ENCODE measurements around the gene FAM110A.
"Not testable (repeated sequence)": the region's sequence is repeated elsewhere in the genome, so short reads cannot be mapped to it uniquely, and the experiment has no call there.

FAM110A gene

DNA sequence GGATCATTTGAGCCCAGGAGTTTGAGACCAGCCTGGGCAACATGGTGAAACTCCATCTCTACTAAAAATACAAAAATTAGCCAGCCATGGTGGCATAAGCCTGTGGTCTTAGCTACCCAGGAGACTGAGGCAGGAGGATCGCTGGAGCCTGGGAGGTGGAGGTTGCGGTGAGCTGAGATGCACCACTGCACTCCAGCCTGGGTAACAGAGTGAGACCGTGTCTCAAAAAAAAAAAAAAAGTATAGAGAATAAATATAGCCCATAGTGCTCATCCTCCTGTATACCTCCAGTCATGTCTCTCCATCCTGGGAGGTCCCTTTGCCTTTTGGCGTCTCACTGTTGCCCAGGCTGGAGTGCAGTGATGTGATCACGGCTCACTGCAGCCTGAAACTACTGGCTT is 58.9 kb downstream of the FAM110A start:
- in situ Hi-C loops (cut with MboI; ENCODE audit: low sequenced_read_pairs) = not testable (repeated sequence)
